AG04449 (cell line): ENCODE data around the gene MYO5A.
"Not testable (repeated sequence)": the region's sequence is repeated elsewhere in the genome, so short reads cannot be mapped to it uniquely, and the experiment has no call there.

Experiments
- CTCF ChIA-PET: fragments of 350-600 bp; formaldehyde crosslinking; extraction: SDS; loops from one replicate; lab custom pipeline; 2021; ENCODE audit warnings: antibody characterized with exemption; lab: Yijun Ruan, JAX
- POLR2A ChIA-PET: fragments of 400-600, 350-600 bp; formaldehyde crosslinking; extraction: SDS; loops from one replicate; lab custom pipeline; 2020; ENCODE audit warnings: antibody characterized with exemption, inconsistent platforms; lab: Yijun Ruan, JAX
- DNase-seq: peaks from one replicate; pipeline ENCODE4 v3.0.0-alpha.2; 2010; ENCODE audit warnings: low read depth, low spot score
- H3K4me3 ChIP-seq: 2 replicates; pipeline ENCODE4 v1.5.1; 2011; ENCODE audit warnings: low read depth, mild to moderate bottlenecking, control low read depth, low read length
- CTCF ChIP-seq: IDR thresholded peaks from one replicate; pipeline ENCODE4 v1.5.1; 2011; ENCODE audit warnings: mild to moderate bottlenecking, moderate library complexity, low read length, control low read depth, inconsistent platforms; ENCODE audit not compliant: insufficient read depth; ENCODE audit errors: missing control alignments

The MYO5A gene

GRCh38 chr15:52528564-52529340 is at the start of gene MYO5A:
MYO5A (minus strand) TSS chr15:52528880; CDS start chr15:52528806, 74 bp downstream.
- H3K4me3 ChIP-seq = peak within 1 kb of the TSS; percentile 74
- no peak for TF ChIP-seq CTCF
- DNase-seq = no peak
- ChIA-PET CTCF (interaction anchor here (0.9 to 1.7 kb wide), 3 partner anchors 33 to 272 kb away, joined by 3 to 7 read pairs (median 3); no protein-coding TSS in a partner anchor), POLR2A (interaction anchor here (0.6 kb wide), 1 partner anchor 32 kb away, joined by 5 read pairs; no protein-coding TSS in a partner anchor)

GRCh38 chr15:52576692-52577091 is 48.0 kb upstream of the MYO5A start:
- no peak for TF ChIP-seq CTCF
- ChIA-PET CTCF (interaction anchor here (1.0 to 1.3 kb wide), 2 partner anchors 173 to 319 kb away, joined by 3 read pairs; no protein-coding TSS in a partner anchor), POLR2A (no interaction called here)
- H3K4me3 ChIP-seq = no peak overlapping the region
- no peak for DNase-seq

- DNase-seq, POLR2A ChIA-PET, H3K4me3 ChIP-seq: not testable (repeated sequence)
- CTCF ChIA-PET = interaction anchor here (1.3 kb wide), 1 partner anchor 318 kb away, joined by 3 read pairs; no protein-coding TSS in a partner anchor
These were observed 46.9 kb upstream of the MYO5A start for GRCh38 chr15:52575573-52575972.

GRCh38 chr15:52575072-52575471 is 46.4 kb upstream of the MYO5A start:
- ChIA-PET CTCF (no interaction called here), POLR2A (no interaction called here)
- TF ChIP-seq CTCF = no peak
- H3K4me3 ChIP-seq = no peak overlapping the region
- no peak for DNase-seq

- POLR2A ChIA-PET, CTCF ChIA-PET, H3K4me3 ChIP-seq, DNase-seq: not testable (repeated sequence)
These were observed 45.9 kb upstream of the MYO5A start for GRCh38 chr15:52574623-52575022.

GRCh38 chr15:52568601-52569585 is 40.2 kb upstream of the MYO5A start, which contains the start of gene ARPP19:
ARPP19 (minus strand) TSS chr15:52569030; CDS start chr15:52568892, 138 bp downstream.
- peak; percentile 31 for DNase-seq
- H3K4me3 ChIP-seq = peak within 1 kb of the TSS; percentile 65
- TF ChIP-seq CTCF = peak; percentile 10
- CTCF ChIA-PET = interaction anchor here (0.9 kb wide), 2 partner anchors 14 to 162 kb away, joined by 3 read pairs; no protein-coding TSS in a partner anchor
- POLR2A ChIA-PET = interaction anchor here (0.6 kb wide), 1 partner anchor 73 kb away, joined by 3 read pairs; no protein-coding TSS in a partner anchor
